ENCODE measurements around the gene EFHD2.

EFHD2 gene

DNA sequence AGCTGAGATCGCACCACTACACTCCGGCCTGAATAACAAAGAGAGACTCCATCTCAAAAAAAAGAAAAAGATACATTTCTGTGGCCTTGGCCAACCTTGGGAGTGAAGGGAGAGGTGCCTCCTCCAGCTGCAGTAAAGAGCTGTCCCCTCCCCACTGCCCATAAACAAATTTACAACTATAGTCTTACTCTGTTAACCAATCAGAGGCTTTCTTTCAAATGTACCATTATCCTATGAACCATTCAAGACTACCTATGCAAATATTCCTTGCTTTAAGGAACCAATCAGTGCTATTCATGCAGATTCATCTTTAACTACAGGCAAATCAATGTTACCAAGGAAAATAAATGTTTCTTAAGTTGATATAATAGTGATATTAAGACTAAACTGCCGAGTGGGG is 67.2 kb downstream of the EFHD2 start:
- DNase-seq (ENCODE audit: low spot score), result no peak

DNA sequence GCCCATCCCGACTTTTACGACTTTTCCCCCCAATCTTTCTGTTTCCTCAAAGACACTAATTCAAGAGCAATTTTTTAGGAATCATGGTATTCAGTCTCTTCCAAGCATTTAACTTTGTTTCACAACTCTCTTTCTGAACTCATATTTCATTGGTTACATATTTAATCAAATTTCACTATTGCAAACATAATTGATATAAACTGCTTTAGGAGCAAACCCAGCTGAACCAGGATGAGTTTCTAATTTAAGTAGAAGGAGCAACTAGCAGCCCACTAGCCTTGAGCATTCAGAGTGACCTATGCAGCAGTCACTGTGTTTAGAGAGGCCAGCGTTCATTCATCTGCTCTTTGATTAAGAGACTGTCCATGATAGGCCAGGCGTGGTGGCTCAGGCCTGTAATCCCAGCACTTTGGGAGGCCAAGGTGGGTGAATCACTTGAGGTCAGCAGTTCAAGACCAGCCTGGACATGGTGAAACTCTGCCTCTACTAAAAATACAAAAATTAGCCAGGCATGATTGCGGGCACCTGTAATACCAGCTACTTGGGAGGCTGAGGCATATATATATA is 68.0 kb downstream of the EFHD2 start:
- DNase-seq (ENCODE audit: low spot score), result no peak
